Thyroid gland (tissue), 4 donors: ENCODE measurements around the gene KAZN.

ENCODE experiments used
- POLR2A ChIP-seq, 2 donors: fragments of 450-650 bp; IDR thresholded peaks; one replicate each; pipeline ENCODE4 v1.6.1; 2017; ENCODE audit warnings: antibody characterized with exemption in 2 of 2, mild to moderate bottlenecking in 2 of 2, moderate library complexity in 1 of 2
- TF ChIP-seq, protein P1 (sequence below), 6 experiments: fragments of 200-600 bp in 3 of 6; fragments of 450-650 bp in 3 of 6; sonication (generic) in 3 of 6; IDR thresholded peaks; one replicate each; pipeline ENCODE4 v1.5.1; 2016 to 2019; ENCODE audit warnings: antibody characterized with exemption in 6 of 6, mild to moderate bottlenecking in 2 of 6, inconsistent platforms in 1 of 6, moderate library complexity in 1 of 6

DNA sequence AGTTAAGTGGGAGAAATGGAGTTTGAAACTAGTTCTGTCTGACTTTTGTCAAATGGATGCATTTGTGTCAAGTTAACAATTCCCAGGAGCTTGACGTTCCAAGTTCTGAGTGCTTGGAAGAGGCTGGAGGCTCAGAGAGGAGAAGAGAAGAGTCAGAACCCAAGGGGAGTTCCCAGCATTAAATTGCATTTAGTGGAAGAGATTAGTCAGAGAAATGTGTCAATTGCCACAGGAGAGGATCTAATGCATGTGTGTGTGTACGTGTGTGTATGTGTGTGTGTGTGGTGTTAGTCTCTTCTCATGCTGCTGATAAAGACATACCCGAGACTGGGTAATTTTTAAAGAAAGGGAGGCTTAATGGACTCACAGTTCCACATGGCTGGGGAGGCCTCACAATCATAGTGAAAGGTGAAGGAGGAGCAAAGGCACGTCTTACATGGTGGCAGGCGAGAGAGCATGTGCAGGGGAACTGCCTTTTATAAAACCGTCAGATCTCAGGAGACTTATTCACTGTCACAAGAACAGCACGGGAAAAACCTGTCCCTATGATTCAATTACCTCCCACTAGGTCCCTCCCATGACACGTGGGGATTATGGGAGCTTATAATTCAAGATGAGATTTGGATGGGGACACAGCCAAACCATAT, 453.5 kb downstream of the KAZN start:
- no peak for TF ChIP-seq POLR2A (IDR thresholded peaks at IDR 0.05)
- TF ChIP-seq, protein P1, sequence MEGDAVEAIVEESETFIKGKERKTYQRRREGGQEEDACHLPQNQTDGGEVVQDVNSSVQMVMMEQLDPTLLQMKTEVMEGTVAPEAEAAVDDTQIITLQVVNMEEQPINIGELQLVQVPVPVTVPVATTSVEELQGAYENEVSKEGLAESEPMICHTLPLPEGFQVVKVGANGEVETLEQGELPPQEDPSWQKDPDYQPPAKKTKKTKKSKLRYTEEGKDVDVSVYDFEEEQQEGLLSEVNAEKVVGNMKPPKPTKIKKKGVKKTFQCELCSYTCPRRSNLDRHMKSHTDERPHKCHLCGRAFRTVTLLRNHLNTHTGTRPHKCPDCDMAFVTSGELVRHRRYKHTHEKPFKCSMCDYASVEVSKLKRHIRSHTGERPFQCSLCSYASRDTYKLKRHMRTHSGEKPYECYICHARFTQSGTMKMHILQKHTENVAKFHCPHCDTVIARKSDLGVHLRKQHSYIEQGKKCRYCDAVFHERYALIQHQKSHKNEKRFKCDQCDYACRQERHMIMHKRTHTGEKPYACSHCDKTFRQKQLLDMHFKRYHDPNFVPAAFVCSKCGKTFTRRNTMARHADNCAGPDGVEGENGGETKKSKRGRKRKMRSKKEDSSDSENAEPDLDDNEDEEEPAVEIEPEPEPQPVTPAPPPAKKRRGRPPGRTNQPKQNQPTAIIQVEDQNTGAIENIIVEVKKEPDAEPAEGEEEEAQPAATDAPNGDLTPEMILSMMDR (IDR thresholded peaks at IDR 0.05), result no peak
